Hematopoietic multipotent progenitor cell treated with erythropoietin and hydrocortisone succinate and interleukin-3 and kit ligand, for 17 days (in vitro differentiated cells): ENCODE data around the gene PCDHGB7.
"Not testable (repeated sequence)": the region's sequence is repeated elsewhere in the genome, so short reads cannot be mapped to it uniquely, and the experiment has no call there.

Source experiments
- DNase-seq: peaks from one replicate; pipeline ENCODE4 v3.0.0-alpha.2; 2015; ENCODE audit warnings: low spot score

PCDHGB7 gene

GRCh38 chr5:141397756-141398551, 19.5 kb upstream of the PCDHGB7 start, which contains the start of gene PCDHGB5:
Gene PCDHGB5, plus strand, starts transcription at chr5:141397947. Its CDS starts 181 bp downstream, at chr5:141398128.
- DNase-seq = not testable (repeated sequence)

- DNase-seq = no peak
Measured at GRCh38 chr5:141398608-141399007, 18.9 kb upstream of the PCDHGB7 start.

- DNase-seq = no peak
Measured at GRCh38 chr5:141399555-141400258, 17.8 kb upstream of the PCDHGB7 start.

- DNase-seq = no peak
Measured at GRCh38 chr5:141402553-141403243, 14.8 kb upstream of the PCDHGB7 start, which contains the start of gene PCDHGA9. Gene PCDHGA9, plus strand, starts transcription at chr5:141402778. Its CDS starts 175 bp downstream, at chr5:141402953.

GRCh38 chr5:141403387-141403786, 14.1 kb upstream of the PCDHGB7 start:
- no peak for DNase-seq

GRCh38 chr5:141407790-141408505, 9.5 kb upstream of the PCDHGB7 start, which contains the start of gene PCDHGB6:
Gene PCDHGB6, plus strand, starts transcription at chr5:141408021. Its CDS starts 182 bp downstream, at chr5:141408203.
- DNase-seq = peak; percentile 6

- no peak for DNase-seq
Measured at GRCh38 chr5:141409598-141410306, 7.7 kb upstream of the PCDHGB7 start.

GRCh38 chr5:141411575-141411974, 5.9 kb upstream of the PCDHGB7 start:
- no peak for DNase-seq

- DNase-seq = peak; percentile 20
Measured at GRCh38 chr5:141412854-141413539, 4.5 kb upstream of the PCDHGB7 start, which contains the start of gene PCDHGA10. Gene PCDHGA10, plus strand, starts transcription at chr5:141412987. Its CDS starts 189 bp downstream, at chr5:141413176.

- no peak for DNase-seq
Measured at GRCh38 chr5:141413540-141414069, 3.9 kb upstream of the PCDHGB7 start.

GRCh38 chr5:141414548-141415274, 2.8 kb upstream of the PCDHGB7 start:
- DNase-seq = not testable (repeated sequence)

- not testable (repeated sequence) for DNase-seq
Measured at GRCh38 chr5:141415275-141415618, 2.2 kb upstream of the PCDHGB7 start.

- no peak for DNase-seq
Measured at GRCh38 chr5:141419074-141419880, 1.8 kb downstream of the PCDHGB7 start.

- peak; percentile 48 for DNase-seq
Measured at GRCh38 chr5:141420855-141421488, 3.5 kb downstream of the PCDHGB7 start, which contains the start of gene PCDHGA11. Gene PCDHGA11, plus strand, starts transcription at chr5:141421051. Its CDS starts 177 bp downstream, at chr5:141421228.

- DNase-seq = no peak
Measured at GRCh38 chr5:141421489-141421855, 4.0 kb downstream of the PCDHGB7 start.

- DNase-seq = no peak
Measured at GRCh38 chr5:141422742-141423291, 5.3 kb downstream of the PCDHGB7 start.

GRCh38 chr5:141427783-141428426, 10.4 kb downstream of the PCDHGB7 start:
- DNase-seq = no peak
